Body of pancreas (tissue), 4 donors: ENCODE data around the gene FBXL4.

Source experiments
- POLR2A ChIP-seq, 3 donors: fragments of 450-650 bp; IDR thresholded peaks; one replicate each; pipeline ENCODE4 v1.6.1; 2016; ENCODE audit warnings: antibody characterized with exemption in 3 of 3, mild to moderate bottlenecking in 2 of 3
- TF ChIP-seq, protein P1 (sequence below), 7 experiments: fragments of 450-650 bp in 4 of 7; fragments of 200-600 bp in 3 of 7; sonication (generic) in 3 of 7; IDR thresholded peaks; one replicate each; pipeline ENCODE4 v1.5.1; 2016 to 2019; ENCODE audit warnings: antibody characterized with exemption in 7 of 7

DNA sequence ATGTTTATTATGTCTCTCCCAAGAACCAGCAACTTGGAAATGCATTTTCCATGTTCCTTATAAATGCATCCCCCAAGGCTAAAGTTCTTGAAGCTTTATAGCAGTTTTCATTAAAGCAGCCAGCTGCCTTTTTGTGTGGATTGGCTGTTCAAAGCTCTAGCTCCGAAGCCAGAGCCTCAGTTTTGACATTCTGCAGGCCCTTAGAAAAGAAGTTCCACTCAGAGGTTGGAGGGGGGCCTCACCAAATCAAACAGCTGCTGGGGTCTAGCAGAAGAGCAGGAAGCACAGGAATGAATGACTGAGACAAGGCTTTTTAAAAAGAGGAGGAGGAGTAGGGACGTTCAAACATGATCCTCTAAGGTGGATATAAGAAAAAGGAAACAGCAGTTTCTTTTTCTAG lies 117.6 kb downstream of the FBXL4 start:
- TF ChIP-seq, protein P1, sequence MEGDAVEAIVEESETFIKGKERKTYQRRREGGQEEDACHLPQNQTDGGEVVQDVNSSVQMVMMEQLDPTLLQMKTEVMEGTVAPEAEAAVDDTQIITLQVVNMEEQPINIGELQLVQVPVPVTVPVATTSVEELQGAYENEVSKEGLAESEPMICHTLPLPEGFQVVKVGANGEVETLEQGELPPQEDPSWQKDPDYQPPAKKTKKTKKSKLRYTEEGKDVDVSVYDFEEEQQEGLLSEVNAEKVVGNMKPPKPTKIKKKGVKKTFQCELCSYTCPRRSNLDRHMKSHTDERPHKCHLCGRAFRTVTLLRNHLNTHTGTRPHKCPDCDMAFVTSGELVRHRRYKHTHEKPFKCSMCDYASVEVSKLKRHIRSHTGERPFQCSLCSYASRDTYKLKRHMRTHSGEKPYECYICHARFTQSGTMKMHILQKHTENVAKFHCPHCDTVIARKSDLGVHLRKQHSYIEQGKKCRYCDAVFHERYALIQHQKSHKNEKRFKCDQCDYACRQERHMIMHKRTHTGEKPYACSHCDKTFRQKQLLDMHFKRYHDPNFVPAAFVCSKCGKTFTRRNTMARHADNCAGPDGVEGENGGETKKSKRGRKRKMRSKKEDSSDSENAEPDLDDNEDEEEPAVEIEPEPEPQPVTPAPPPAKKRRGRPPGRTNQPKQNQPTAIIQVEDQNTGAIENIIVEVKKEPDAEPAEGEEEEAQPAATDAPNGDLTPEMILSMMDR (IDR thresholded peaks at IDR 0.05) = no peak
- no peak for TF ChIP-seq POLR2A (IDR thresholded peaks at IDR 0.05)
